RWPE1 (cell line): ENCODE results near the gene CNOT6.

Experiments
- CTCF ChIA-PET: fragments of 350-600 bp; sonication (Branson Sonifier 250); formaldehyde crosslinking; extraction: SDS; loops from one replicate; lab custom pipeline; 2021; lab: Yijun Ruan, JAX
- POLR2A ChIA-PET: fragments of 400-600 bp; formaldehyde crosslinking; extraction: SDS; loops from one replicate; lab custom pipeline; 2020; ENCODE audit warnings: antibody characterized with exemption; ENCODE audit not compliant: low non-redundant PET; lab: Yijun Ruan, JAX
- DNase-seq: peaks from one replicate; pipeline ENCODE4 v3.0.0; 2012; ENCODE audit warnings: low spot score
- H3K27ac ChIP-seq: fragments of 450-650 bp; 2 replicates; pipeline ENCODE4 v1.5.1; 2017
- TF ChIP-seq, protein P1 (sequence below): fragments of 450-650 bp; conservative IDR thresholded peaks from 2 replicates; pipeline ENCODE4 v1.5.1; 2017; ENCODE audit warnings: low read depth, mild to moderate bottlenecking

The CNOT6 gene

DNA sequence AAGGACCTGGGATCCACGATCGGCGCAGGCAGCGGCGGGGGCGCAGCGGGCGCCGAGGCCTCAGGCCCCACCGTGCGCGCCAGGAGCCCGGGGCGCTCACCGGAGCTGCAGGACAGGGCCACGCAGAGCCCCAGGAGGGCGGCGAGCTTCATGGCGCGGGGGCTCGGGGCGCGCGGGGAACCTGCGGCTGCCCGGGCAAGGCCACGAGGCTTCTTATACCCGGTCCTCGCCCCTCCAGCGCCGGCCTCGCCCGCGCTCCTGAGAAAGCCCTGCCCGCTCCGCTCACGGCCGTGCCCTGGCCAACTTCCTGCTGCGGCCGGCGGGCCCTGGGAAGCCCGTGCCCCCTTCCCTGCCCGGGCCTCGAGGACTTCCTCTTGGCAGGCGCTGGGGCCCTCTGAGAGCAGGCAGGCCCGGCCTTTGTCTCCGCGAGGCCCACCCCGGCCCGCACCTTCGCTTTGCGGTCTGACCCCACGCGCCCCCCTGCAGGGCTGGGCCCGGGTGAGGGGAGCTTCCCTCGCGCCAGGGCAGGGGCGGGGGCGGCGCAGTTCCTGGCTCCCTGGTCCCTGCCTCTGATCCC is 97.2 kb downstream of the CNOT6 start, which contains the start of gene SCGB3A1:
SCGB3A1 (minus strand) TSS at position 189 of the 577 bp plus-strand sequence; CDS start at position 152, 37 bp downstream.
- DNase-seq = no peak
- H3K27ac ChIP-seq = no peak within 1 kb of the TSS
- POLR2A ChIA-PET = no interaction called here
- TF ChIP-seq, protein P1, sequence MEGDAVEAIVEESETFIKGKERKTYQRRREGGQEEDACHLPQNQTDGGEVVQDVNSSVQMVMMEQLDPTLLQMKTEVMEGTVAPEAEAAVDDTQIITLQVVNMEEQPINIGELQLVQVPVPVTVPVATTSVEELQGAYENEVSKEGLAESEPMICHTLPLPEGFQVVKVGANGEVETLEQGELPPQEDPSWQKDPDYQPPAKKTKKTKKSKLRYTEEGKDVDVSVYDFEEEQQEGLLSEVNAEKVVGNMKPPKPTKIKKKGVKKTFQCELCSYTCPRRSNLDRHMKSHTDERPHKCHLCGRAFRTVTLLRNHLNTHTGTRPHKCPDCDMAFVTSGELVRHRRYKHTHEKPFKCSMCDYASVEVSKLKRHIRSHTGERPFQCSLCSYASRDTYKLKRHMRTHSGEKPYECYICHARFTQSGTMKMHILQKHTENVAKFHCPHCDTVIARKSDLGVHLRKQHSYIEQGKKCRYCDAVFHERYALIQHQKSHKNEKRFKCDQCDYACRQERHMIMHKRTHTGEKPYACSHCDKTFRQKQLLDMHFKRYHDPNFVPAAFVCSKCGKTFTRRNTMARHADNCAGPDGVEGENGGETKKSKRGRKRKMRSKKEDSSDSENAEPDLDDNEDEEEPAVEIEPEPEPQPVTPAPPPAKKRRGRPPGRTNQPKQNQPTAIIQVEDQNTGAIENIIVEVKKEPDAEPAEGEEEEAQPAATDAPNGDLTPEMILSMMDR = no peak
- CTCF ChIA-PET = no interaction called here

DNA sequence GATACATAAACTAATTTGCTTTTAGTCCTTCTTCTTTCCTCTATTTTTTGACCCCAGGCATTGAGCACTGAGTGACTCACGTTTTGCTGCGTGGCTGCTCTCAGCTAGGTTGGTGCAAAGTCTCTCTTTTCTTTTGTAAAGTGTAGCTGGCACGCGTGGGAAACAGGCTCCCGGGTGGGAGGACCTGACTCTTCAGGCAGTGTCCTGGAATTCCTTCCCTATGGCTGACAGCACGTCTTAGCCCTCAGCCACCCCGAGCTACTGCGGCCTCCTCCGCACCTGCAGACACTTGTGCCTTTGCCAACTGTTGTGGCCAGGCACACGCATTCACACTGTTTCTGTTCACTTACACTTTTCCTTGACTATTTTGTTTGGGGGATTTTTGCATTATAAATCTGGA is 98.0 kb downstream of the CNOT6 start:
- ChIA-PET POLR2A (no interaction called here), CTCF (interaction anchor here (0.7 kb wide), 2 partner anchors 14 to 649 kb away, joined by 4 to 5 read pairs; no protein-coding TSS in a partner anchor)
- H3K27ac ChIP-seq = no peak overlapping the region
- TF ChIP-seq, protein P1 = no peak
- no peak for DNase-seq

DNA sequence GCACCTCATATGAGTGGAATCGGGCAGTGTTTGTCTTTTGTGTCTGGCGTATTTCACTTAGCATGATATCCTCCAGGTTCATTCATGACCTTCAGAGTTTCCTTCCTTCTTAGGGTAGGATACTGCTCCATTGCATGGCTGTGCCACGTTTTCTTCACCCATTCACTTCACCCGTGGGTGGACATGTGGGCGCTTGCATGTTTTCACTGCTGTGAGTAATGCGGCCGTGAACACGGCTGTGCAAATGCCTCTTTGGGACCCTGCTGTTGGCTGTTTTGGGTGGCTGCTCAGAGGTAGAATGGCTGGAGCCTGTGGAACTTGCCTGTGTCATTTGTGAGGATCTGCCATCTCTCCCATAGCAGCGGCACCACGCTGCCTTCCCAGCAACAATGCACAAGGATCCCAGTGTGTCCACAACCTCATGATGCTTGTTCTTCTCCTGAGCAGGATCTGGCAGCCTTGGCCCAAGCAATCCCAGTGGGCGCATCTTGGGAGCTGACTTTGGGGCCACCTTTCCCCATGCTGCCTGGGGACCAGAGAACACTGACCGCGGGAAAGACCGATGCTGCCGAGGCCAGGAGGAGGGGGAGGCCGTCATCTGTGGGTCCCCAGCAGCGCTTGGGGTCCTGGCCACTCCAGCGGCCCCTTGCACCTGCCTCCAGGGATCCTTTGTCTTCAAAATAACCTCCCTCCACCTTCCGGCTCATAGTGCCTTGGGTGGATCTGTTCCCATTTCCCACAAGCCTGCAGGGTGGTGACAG is 99.4 kb downstream of the CNOT6 start:
- DNase-seq = no peak
- POLR2A ChIA-PET = no interaction called here
- CTCF ChIA-PET = no interaction called here
- no peak overlapping the region for H3K27ac ChIP-seq
- TF ChIP-seq, protein P1 = no peak

DNA sequence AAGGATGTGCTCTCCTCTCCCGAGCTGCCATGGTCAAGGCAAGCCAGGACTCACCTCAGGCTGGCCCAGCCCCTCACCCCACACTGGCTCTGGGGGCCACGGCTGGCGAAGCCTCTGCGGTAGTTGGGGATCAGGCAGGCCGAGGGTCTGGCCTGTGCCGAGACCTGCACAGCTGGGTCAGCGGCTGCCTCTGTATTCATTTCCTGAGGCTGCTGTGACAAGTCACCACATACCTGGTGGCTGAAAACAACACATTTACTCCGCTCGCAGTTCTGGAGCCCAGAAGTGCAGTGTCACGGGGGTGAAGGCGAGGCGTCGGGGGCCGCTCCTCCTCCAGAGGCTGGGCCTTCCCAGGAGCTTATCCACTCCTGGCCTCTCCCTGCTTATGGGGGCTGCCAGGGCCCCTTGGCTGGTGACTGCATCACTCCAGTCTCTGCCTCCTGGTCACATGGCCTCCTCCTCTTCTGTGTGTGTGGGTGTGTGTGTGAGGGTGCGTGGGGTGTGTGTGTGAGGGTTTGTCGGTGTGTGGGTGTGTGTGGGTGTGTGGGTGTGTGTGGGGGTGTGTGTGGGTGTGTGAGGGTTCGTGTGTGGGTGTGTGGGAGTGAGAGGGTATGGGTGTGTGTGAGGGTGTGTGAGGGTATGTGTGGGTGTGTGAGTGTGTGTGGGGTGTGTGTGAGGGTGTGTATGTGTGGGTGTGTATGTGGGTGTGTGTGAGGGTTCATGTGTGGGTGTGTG is 100.3 kb downstream of the CNOT6 start:
- CTCF ChIA-PET = no interaction called here
- POLR2A ChIA-PET = no interaction called here
- DNase-seq = no peak
- H3K27ac ChIP-seq = no peak overlapping the region
- TF ChIP-seq, protein P1 = no peak

GRCh38 chr5:180595046-180595379 is 100.8 kb downstream of the CNOT6 start:
- ChIA-PET CTCF (no interaction called here), POLR2A (no interaction called here)
- DNase-seq = no peak
- H3K27ac ChIP-seq = no peak overlapping the region
- TF ChIP-seq, protein P1 = no peak

DNA sequence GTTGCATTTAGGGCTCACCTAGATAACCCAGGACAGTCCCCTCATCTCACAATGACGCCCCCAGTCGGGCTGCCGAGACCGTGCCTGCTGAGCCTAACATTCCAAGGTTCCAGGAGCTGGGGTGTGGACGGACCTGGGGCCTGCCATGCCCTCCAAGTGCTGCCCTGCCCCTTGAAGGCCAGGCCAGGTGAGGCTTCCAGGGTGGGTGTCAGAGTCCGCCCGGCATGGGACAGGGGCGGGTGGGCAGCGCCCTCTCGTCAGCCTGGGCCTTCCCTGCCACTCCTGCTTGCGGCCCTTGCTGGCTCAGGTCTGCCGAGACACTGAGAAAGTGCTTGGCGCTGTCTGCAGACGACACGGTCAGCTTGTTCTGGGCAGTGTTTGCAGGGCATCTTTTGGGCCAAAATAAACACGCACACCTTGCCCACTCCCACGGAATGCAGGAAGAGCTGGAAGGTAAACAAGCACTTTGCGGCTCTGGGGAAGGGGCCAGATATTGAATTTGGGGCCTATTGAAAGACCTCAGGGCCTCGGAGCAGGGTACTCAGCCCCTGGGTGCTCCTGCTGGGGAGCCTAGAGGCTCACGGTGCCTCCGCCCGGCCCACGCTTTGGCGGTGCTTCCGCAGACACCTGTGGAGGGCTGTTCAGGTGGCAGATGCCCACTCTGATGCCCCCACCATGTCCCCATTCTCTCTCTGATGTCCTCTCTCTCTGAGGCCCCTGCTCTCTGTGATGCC is 101.4 kb downstream of the CNOT6 start:
- DNase-seq = no peak
- H3K27ac ChIP-seq = no peak overlapping the region
- ChIA-PET POLR2A (no interaction called here), CTCF (no interaction called here)
- TF ChIP-seq, protein P1 = no peak
